Measurements from ENCODE around the gene CDH4. TPM values are rescaled to one million over a fixed set of nuclear protein-coding genes. Genes with fewer than 3 reads are reported as not detected.

CDH4 gene
- total and polyA plus RNA-seq, 2 of the 8 experiments (the other 6 are each of a cell fraction or from before 2014, with no cell fraction given), result 4.3 to 7.9 TPM

DNA sequence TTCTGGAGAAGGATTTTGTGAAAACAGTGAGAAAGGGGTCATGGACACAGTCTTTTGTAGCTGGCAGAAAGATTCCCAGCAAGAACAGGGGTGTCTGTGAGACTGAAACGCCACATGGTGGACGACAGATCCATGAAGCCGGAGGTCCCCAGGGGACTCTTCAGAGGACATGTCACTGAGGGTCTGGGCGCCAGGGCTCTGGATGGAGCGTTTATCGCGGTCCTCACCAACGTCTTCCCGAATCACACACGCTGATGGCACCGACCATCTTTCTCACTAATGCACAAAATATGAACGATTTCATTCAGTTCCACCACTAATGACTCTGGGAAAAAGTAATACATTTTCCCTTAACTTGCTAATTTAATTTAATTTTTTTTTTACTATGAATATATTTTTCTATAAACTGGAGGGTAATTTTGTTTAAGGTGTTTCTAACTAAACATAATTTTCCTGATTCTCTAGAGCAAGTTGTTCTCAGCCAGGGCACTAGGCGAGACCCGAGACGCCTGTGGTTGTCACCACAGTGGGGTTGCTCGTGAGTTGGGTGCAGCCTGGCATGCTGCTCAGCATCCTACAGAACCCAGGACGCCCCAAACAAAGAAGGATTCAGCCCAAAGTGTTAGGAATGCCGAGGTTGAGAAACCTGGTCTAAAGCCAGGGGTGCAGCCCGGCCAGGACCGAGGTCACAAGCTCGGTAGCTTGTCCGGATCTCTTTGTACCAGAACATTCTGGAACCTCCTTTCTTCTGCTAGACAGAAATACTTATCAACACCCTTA lies 507.4 kb downstream of the CDH4 start:
- no peaks in the 10 kb centered on the region for H3K36me3 ChIP-seq (ENCODE audit: control insufficient read depth in 2 of 4, insufficient read depth in 4 of 4, low read length in 3 of 4)
- no peak overlapping the region for H4K8ac ChIP-seq (ENCODE audit: extremely low read depth, insufficient read depth, low read length)
- H3K9ac ChIP-seq (replicated peaks in 1 of 4; ENCODE audit: extremely low read depth in 1 of 4, low read depth in 3 of 4, low read length in 3 of 4), result no peak overlapping the region
- H3K4ac ChIP-seq (replicated peaks; ENCODE audit: insufficient read length, low read depth, low read length), result no peak overlapping the region
- H4K20me1 ChIP-seq (replicated peaks in 1 of 2; ENCODE audit: control insufficient read depth in 1 of 2, insufficient read depth in 2 of 2, low read length in 2 of 2), result peaks cover 0 to 8% of the 10 kb centered on the region in 2 experiments
- H4K91ac ChIP-seq (replicated peaks; ENCODE audit: insufficient read length, low read length), result no peak overlapping the region
- peaks cover 2% of the 10 kb centered on the region; the same call in 1 of the 2 replicates for H3K79me1 ChIP-seq (ENCODE audit: low read depth, low read length)
- H2AFZ ChIP-seq (ENCODE audit: low read length), result no peak overlapping the region
- H2BK120ac ChIP-seq (replicated peaks; ENCODE audit: low read depth, low read length), result no peak overlapping the region
- ChIA-PET CTCF (ENCODE audit: partially characterized antibody) (no interaction called here), POLR2A (ENCODE audit: partially characterized antibody) (interaction anchor here (1.3 kb wide), 1 partner anchor 37 kb away, joined by 3 read pairs; no protein-coding TSS in a partner anchor)
- H3K23me2 ChIP-seq (ENCODE audit: low read depth, low read length), result peaks cover 6% of the 10 kb centered on the region; the same call in 1 of the 2 replicates
- H4K5ac ChIP-seq (ENCODE audit: insufficient read length, low read depth, low read length), result no peak overlapping the region
- no peak overlapping the region for H3K4me2 ChIP-seq (ENCODE audit: insufficient read depth in 1 of 2, low read depth in 2 of 2, low read length in 2 of 2)
- H3K4me3 ChIP-seq (ENCODE audit: extremely low read depth in 1 of 4, insufficient read depth in 2 of 4, low read depth in 3 of 4, low read length in 4 of 4), result no peak overlapping the region
- H3K9me3 ChIP-seq (ENCODE audit: insufficient read depth in 2 of 2, low read depth in 1 of 2, low read length in 1 of 2), result no peaks in the 10 kb centered on the region
- H2BK5ac ChIP-seq (ENCODE audit: low read depth, low read length), result no peak overlapping the region
- no peaks in the 10 kb centered on the region; a peak in 2 of 7 replicates for H3K27me3 ChIP-seq (replicated peaks in 1 of 4; ENCODE audit: control insufficient read depth in 3 of 4, extremely low read depth in 1 of 4, insufficient read depth in 3 of 4, low read length in 3 of 4)
- no peak overlapping the region for H2BK15ac ChIP-seq (ENCODE audit: low read length)
- FAIRE-seq, result no peak
- H3K56ac ChIP-seq (replicated peaks; ENCODE audit: insufficient read length, low read depth, low read length), result no peak overlapping the region
- WGBS, 2 experiments (ENCODE audit: extremely low coverage in 1 of 2, insufficient coverage in 1 of 2, insufficient read length in 1 of 2, insufficient replicate concordance in 2 of 2, low coverage in 1 of 2, low lambda C conversion rate in 2 of 2, missing lambda C conversion rate in 1 of 2), result 94% methylated on average over 20 of the region's 22 CpGs; no CpG with 5 or more reads in 1 of the 2 experiments
- no peak overlapping the region for H3K18ac ChIP-seq (ENCODE audit: extremely low read depth, low read length)
- H2AK5ac ChIP-seq (ENCODE audit: low read depth, low read length), result no peak overlapping the region
- H2BK20ac ChIP-seq (ENCODE audit: low read length), result no peak overlapping the region
- no peak overlapping the region for H3K14ac ChIP-seq (ENCODE audit: insufficient read length)
- peaks cover 0 to 8% (median 3%) of the 10 kb centered on the region in 4 experiments; a peak in 5 of 7 replicates for H3K4me1 ChIP-seq (replicated peaks in 1 of 4; ENCODE audit: control insufficient read depth in 3 of 4, insufficient read depth in 4 of 4, low read length in 3 of 4)
- no peak overlapping the region for H2BK12ac ChIP-seq (ENCODE audit: low read depth, low read length)
- H3K23ac ChIP-seq (ENCODE audit: insufficient read length), result no peak overlapping the region
- no peak overlapping the region for H3K27ac ChIP-seq (ENCODE audit: low read depth, low read length)
- no peak for DNase-seq (ENCODE audit: low read depth in 1 of 2, low spot score in 2 of 2)
- no peaks in the 10 kb centered on the region for H3K79me2 ChIP-seq (ENCODE audit: control insufficient read depth in 1 of 2, insufficient read depth in 2 of 2, low read length in 2 of 2)
- TF ChIP-seq PHF8 (conservative IDR thresholded peaks at IDR 0.05; ENCODE audit: low read depth, low read length) (no peak), RBBP5 (IDR thresholded peaks at IDR 0.05; ENCODE audit: borderline replicate concordance, low read depth, low read length) (no peak), GTF2F1 (IDR thresholded peaks at IDR 0.05; ENCODE audit: borderline replicate concordance, low read depth, low read length) (no peak)

Measured in H1 (cell line).